H1 (cell line): ENCODE data around the gene COL4A4. TPM values are rescaled to one million over a fixed set of nuclear protein-coding genes. Genes with fewer than 3 reads are reported as not detected.

Source experiments
- CTCF ChIA-PET: fragments of 300-600 bp; sonication (Branson Sonifier 250); formaldehyde crosslinking; loops from one replicate; lab custom pipeline; 2021; ENCODE audit not compliant: partially characterized antibody; lab: Charles Lee
- POLR2A ChIA-PET: fragments of 300-600 bp; sonication (Branson Sonifier 250); formaldehyde crosslinking; loops from one replicate; lab custom pipeline; 2021; ENCODE audit warnings: inconsistent platforms; ENCODE audit not compliant: partially characterized antibody; lab: Charles Lee
- DNase-seq, 2 experiments: peaks; one replicate each; pipeline versions ENCODE4 v3.0.0 to v3.0.0-alpha.2; 2010 to 2022; ENCODE audit warnings: low spot score in 2 of 2, low read depth in 1 of 2, mixed read lengths in 1 of 2
- FAIRE-seq: peaks from 2 replicates; lab custom pipeline; 2011; peaks lifted over from hg19 to GRCh38; lab: Jason Lieb, UNC
- H2AFZ ChIP-seq: 2 replicates; pipeline ENCODE4 v1.8.1; 2012; ENCODE audit warnings: low read length, inconsistent platforms
- H2AK5ac ChIP-seq: 2 replicates; pipeline ENCODE4 v1.6.1; 2013; ENCODE audit warnings: low read depth, low read length
- H2BK120ac ChIP-seq: replicated peaks from 2 replicates; pipeline ENCODE3; 2013; ENCODE audit warnings: low read depth, low read length, inconsistent platforms
- H2BK12ac ChIP-seq: 2 replicates; pipeline ENCODE4 v1.6.1; 2013; ENCODE audit warnings: low read depth, low read length
- H2BK15ac ChIP-seq: 2 replicates; pipeline ENCODE4 v1.6.1; 2013; ENCODE audit warnings: low read length
- H2BK20ac ChIP-seq: 2 replicates; pipeline ENCODE4 v1.6.1; 2013; ENCODE audit warnings: low read length
- H2BK5ac ChIP-seq: 2 replicates; pipeline ENCODE4 v1.6.1; 2013; ENCODE audit warnings: low read depth, low read length
- H3K14ac ChIP-seq: 2 replicates; pipeline ENCODE4 v1.6.1; 2013; ENCODE audit warnings: inconsistent platforms; ENCODE audit not compliant: insufficient read length
- H3K18ac ChIP-seq: 2 replicates; pipeline ENCODE4 v1.6.1; 2013; ENCODE audit warnings: low read length; ENCODE audit errors: extremely low read depth
- H3K23ac ChIP-seq: 2 replicates; pipeline ENCODE4 v1.6.1; 2013; ENCODE audit warnings: inconsistent platforms; ENCODE audit not compliant: insufficient read length
- H3K23me2 ChIP-seq: 2 replicates; pipeline ENCODE4 v1.6.1; 2013; ENCODE audit warnings: low read depth, low read length
- H3K27ac ChIP-seq: 2 replicates; pipeline ENCODE4 v1.6.1; 2011; ENCODE audit warnings: low read depth, low read length, inconsistent platforms
- H3K27me3 ChIP-seq, 4 experiments: replicated peaks in 1 of 4; 1 replicate in 1 of 4; 2 replicates in 3 of 4; pipeline versions ENCODE4 v1.6.1 to v1.8.1; 2011 to 2013; ENCODE audit warnings: low read length in 3 of 4, mild to moderate bottlenecking in 3 of 4, inconsistent platforms in 2 of 4, mixed read lengths in 2 of 4, moderate library complexity in 1 of 4; ENCODE audit not compliant: control insufficient read depth in 3 of 4, insufficient read depth in 3 of 4; ENCODE audit errors: extremely low read depth in 1 of 4
- H3K36me3 ChIP-seq, 4 experiments: 2 replicates each; pipeline versions ENCODE4 v1.6.1 to v1.8.1; 2011 to 2013; ENCODE audit warnings: mild to moderate bottlenecking in 4 of 4, low read length in 3 of 4, moderate library complexity in 2 of 4, control low read depth in 1 of 4, inconsistent platforms in 1 of 4; ENCODE audit not compliant: insufficient read depth in 4 of 4, control insufficient read depth in 2 of 4
- H3K4ac ChIP-seq: replicated peaks from 2 replicates; pipeline ENCODE3; 2013; ENCODE audit warnings: low read length, low read depth, mixed read lengths, inconsistent platforms; ENCODE audit not compliant: insufficient read length
- H3K4me1 ChIP-seq, 4 experiments: replicated peaks in 1 of 4; 1 replicate in 1 of 4; 2 replicates in 3 of 4; pipeline versions ENCODE4 v1.6.1 to v1.8.1; 2011 to 2013; ENCODE audit warnings: low read length in 3 of 4, inconsistent platforms in 2 of 4, mixed read lengths in 1 of 4; ENCODE audit not compliant: insufficient read depth in 4 of 4, control insufficient read depth in 3 of 4
- H3K4me2 ChIP-seq, 2 experiments: 2 replicates each; pipeline versions ENCODE4 v1.6.1 to v1.8.1; 2011 to 2013; ENCODE audit warnings: low read depth in 2 of 2, low read length in 2 of 2, control low read depth in 1 of 2, inconsistent platforms in 1 of 2, mild to moderate bottlenecking in 1 of 2; ENCODE audit not compliant: insufficient read depth in 1 of 2
- H3K4me3 ChIP-seq, 4 experiments: fragments of 200-600, 300-600 bp in 1 of 4; sonication (generic), shearing (Covaris generic), sonication (Bioruptor Twin) in 1 of 4; 2 replicates each; pipeline versions ENCODE4 v1.5.1 to v1.8.1; 2011 to 2016; ENCODE audit warnings: low read length in 4 of 4, low read depth in 3 of 4, control low read depth in 2 of 4, inconsistent platforms in 2 of 4, mild to moderate bottlenecking in 2 of 4, mixed read lengths in 1 of 4, moderate library complexity in 1 of 4; ENCODE audit not compliant: insufficient read depth in 2 of 4; ENCODE audit errors: extremely low read depth in 1 of 4
- H3K56ac ChIP-seq: replicated peaks from 2 replicates; pipeline ENCODE3; 2013; ENCODE audit warnings: low read depth, mild to moderate bottlenecking, mixed read lengths, low read length, inconsistent platforms; ENCODE audit not compliant: insufficient read length
- H3K79me1 ChIP-seq: 2 replicates; pipeline ENCODE4 v1.6.1; 2013; ENCODE audit warnings: low read depth, low read length, control low read depth
- H3K79me2 ChIP-seq, 2 experiments: 2 replicates each; pipeline versions ENCODE4 v1.6.1 to v1.8.1; 2012 to 2013; ENCODE audit warnings: low read length in 2 of 2, mild to moderate bottlenecking in 2 of 2, inconsistent platforms in 1 of 2; ENCODE audit not compliant: insufficient read depth in 2 of 2, control insufficient read depth in 1 of 2
- H3K9ac ChIP-seq, 4 experiments: replicated peaks in 1 of 4; 1 replicate in 1 of 4; 2 replicates in 3 of 4; pipeline versions ENCODE4 v1.6.1 to v1.8.1; 2011 to 2013; ENCODE audit warnings: low read depth in 3 of 4, low read length in 3 of 4, control low read depth in 2 of 4, mild to moderate bottlenecking in 2 of 4, moderate library complexity in 2 of 4, inconsistent platforms in 1 of 4; ENCODE audit errors: extremely low read depth in 1 of 4
- H3K9me3 ChIP-seq, 2 experiments: 2 replicates each; pipeline versions ENCODE4 v1.6.1 to v1.8.1; 2012 to 2013; ENCODE audit warnings: mild to moderate bottlenecking in 2 of 2, moderate library complexity in 2 of 2, control low read depth in 1 of 2, inconsistent platforms in 1 of 2, low read depth in 1 of 2, low read length in 1 of 2, mixed read lengths in 1 of 2; ENCODE audit not compliant: insufficient read depth in 2 of 2
- H4K20me1 ChIP-seq, 2 experiments: replicated peaks in 1 of 2; 2 replicates each; pipeline versions ENCODE3 to v1.8.1; 2011 to 2013; ENCODE audit warnings: inconsistent platforms in 2 of 2, low read length in 2 of 2, mild to moderate bottlenecking in 1 of 2; ENCODE audit not compliant: insufficient read depth in 2 of 2, control insufficient read depth in 1 of 2
- H4K5ac ChIP-seq: 2 replicates; pipeline ENCODE4 v1.6.1; 2013; ENCODE audit warnings: low read length, low read depth, mixed read lengths, inconsistent platforms; ENCODE audit not compliant: insufficient read length
- H4K8ac ChIP-seq: 2 replicates; pipeline ENCODE4 v1.8.0; 2013; ENCODE audit warnings: mild to moderate bottlenecking, moderate library complexity, low read length, inconsistent platforms; ENCODE audit not compliant: insufficient read depth; ENCODE audit errors: extremely low read depth
- H4K91ac ChIP-seq: replicated peaks from 2 replicates; pipeline ENCODE3; 2013; ENCODE audit warnings: low read length, mixed read lengths, inconsistent platforms; ENCODE audit not compliant: insufficient read length
- BACH1 ChIP-seq: IDR thresholded peaks from 2 replicates; pipeline ENCODE4 v1.6.1; 2012; ENCODE audit warnings: low read length, improper control_type of control experiment
- EZH2 ChIP-seq: fragments of 200-600 bp; sonication (generic); IDR thresholded peaks from 2 replicates; pipeline ENCODE4 v1.7.1; 2012; ENCODE audit warnings: low read depth, mild to moderate bottlenecking, moderate library complexity, low read length, inconsistent platforms; ENCODE audit not compliant: severe bottlenecking
- JUND ChIP-seq: IDR thresholded peaks from 2 replicates; pipeline ENCODE4 v1.6.1; 2011; ENCODE audit warnings: mild to moderate bottlenecking, improper control_type of control experiment, low read length
- KDM5A ChIP-seq: fragments of 200-600 bp; IDR thresholded peaks from 2 replicates; pipeline ENCODE4 v1.7.1; 2012; ENCODE audit warnings: mild to moderate bottlenecking, low read length, inconsistent platforms, mixed read lengths
- SP4 ChIP-seq: IDR thresholded peaks from 2 replicates; pipeline ENCODE4 v1.6.1; 2012; ENCODE audit warnings: low read length, inconsistent platforms
- TAF1 ChIP-seq: IDR thresholded peaks from 2 replicates; pipeline ENCODE4 v1.6.1; 2011; ENCODE audit warnings: mild to moderate bottlenecking, low read depth, low read length
- TCF12 ChIP-seq: IDR thresholded peaks from 2 replicates; pipeline ENCODE4 v1.6.1; 2011; ENCODE audit warnings: low read depth, mild to moderate bottlenecking, low read length
- WGBS, 2 experiments: shearing (Covaris generic) in 1 of 2; methylation state at CpG; one replicate each; pipeline versions ENCODE4 v1.1.6 to v1.1.7; 2013 to 2015; ENCODE audit warnings: low lambda C conversion rate in 2 of 2, mixed read lengths in 2 of 2, inconsistent platforms in 1 of 2, low coverage in 1 of 2, missing lambda C conversion rate in 1 of 2; ENCODE audit not compliant: insufficient replicate concordance in 2 of 2, insufficient coverage in 1 of 2, insufficient read length in 1 of 2; ENCODE audit errors: extremely low coverage in 1 of 2, missing lambda C conversion rate in 1 of 2; 5-methylcytosine and 5-hydroxymethylcytosine counted together
- polyA plus RNA-seq, 7 experiments: library from polyadenylated mRNA; depleted of rRNA in 3 of 7; stranded (reverse) in 5 of 7; unstranded in 2 of 7; fragments of >200 nt in 5 of 7; fragments of 200-250 nt in 2 of 7; gene quantifications; 1 replicate in 5 of 7; 2 replicates in 1 of 7; 4 replicates in 1 of 7; pipeline versions ENCODE4 v1.2.1 to v1.2.3, GENCODE V29; 2011 to 2013; ENCODE audit warnings: missing spikeins in 2 of 7, mixed read lengths in 2 of 7
- total RNA-seq: library from RNA; stranded (reverse); fragmentation: NEBNext Ultra II Directional; extraction: Animal tissue kit (Norgen Biotek cat#: 25700); gene quantifications from 2 replicates; pipeline ENCODE4 v1.2.1, GENCODE V29; 2021
- TF ChIP-seq, protein P1 (sequence below): IDR thresholded peaks from 2 replicates; pipeline ENCODE4 v1.6.1; 2012; ENCODE audit warnings: inconsistent platforms
- TF ChIP-seq, protein P2 (sequence below): IDR thresholded peaks from 2 replicates; pipeline ENCODE4 v1.6.1; 2011; ENCODE audit warnings: low read length, improper control_type of control experiment

The COL4A4 gene
- total and polyA plus RNA-seq, 2 of the 8 experiments (the other 6 are each of a cell fraction or from before 2014, with no cell fraction given), result 0.33 to 1.7 TPM

DNA sequence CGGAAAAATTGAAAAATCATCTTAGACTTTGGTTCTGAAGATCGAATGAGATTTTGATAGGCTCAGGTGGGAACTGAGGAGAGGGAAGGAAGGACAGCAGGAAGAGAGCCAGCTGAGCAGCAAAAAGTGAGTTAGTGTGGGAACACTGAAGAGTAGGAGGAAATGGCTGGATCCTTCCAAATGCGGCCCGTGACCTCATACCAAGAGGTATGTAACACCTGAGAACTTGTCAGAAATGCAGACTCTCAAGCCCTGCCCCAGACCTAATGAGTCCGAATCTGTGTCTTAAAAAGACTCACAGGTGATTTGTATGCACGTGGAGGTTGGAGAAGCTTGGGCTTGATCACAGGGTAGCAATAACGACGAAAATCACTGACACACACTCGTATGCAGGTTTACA is 42.4 kb upstream of the COL4A4 start:
- Histone ChIP-seq H2BK12ac (no peak overlapping the region), H2BK20ac (no peak overlapping the region), H4K20me1 (no peaks in the 10 kb centered on the region), H3K4me3 (no peak overlapping the region), H3K4ac (no peak overlapping the region), H3K9me3 (no peaks in the 10 kb centered on the region), H3K79me1 (no peaks in the 10 kb centered on the region), H3K79me2 (no peaks in the 10 kb centered on the region), H3K9ac (no peak overlapping the region), H3K56ac (no peak overlapping the region), H3K36me3 (no peaks in the 10 kb centered on the region), H3K4me2 (no peak overlapping the region), H2BK5ac (no peak overlapping the region), H4K91ac (no peak overlapping the region), H4K8ac (no peak overlapping the region), H3K4me1 (peaks cover 0 to 4% (median 0%) of the 10 kb centered on the region in 4 experiments; a peak in 1 of 7 replicates), H3K18ac (no peak overlapping the region), H4K5ac (no peak overlapping the region), H2BK15ac (no peak overlapping the region), H3K14ac (no peak overlapping the region), H3K27ac (no peak overlapping the region), H2AFZ (no peak overlapping the region), H3K27me3 (peaks cover 21 to 46% (median 34%) of the 10 kb centered on the region in 4 experiments), H2BK120ac (no peak overlapping the region), H3K23me2 (no peaks in the 10 kb centered on the region), H3K23ac (no peak overlapping the region), H2AK5ac (no peak overlapping the region)
- ChIA-PET POLR2A (no interaction called here), CTCF (interaction anchor here (1.1 to 2.4 kb wide), 2 partner anchors 32 to 82 kb away, joined by 3 to 8 read pairs; no protein-coding TSS in a partner anchor)
- DNase-seq (no peak), FAIRE-seq (no peak)
- 86% methylated on average over 9 of the region's 9 CpGs; no CpG with 5 or more reads in 1 of the 2 experiments for WGBS, 2 experiments
- TF ChIP-seq, protein P1, sequence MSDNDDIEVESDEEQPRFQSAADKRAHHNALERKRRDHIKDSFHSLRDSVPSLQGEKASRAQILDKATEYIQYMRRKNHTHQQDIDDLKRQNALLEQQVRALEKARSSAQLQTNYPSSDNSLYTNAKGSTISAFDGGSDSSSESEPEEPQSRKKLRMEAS, result no peak
- TF ChIP-seq KDM5A (no peak), SP4 (no peak), TAF1 (no peak), EZH2 (no peak), JUND (no peak), TCF12 (no peak), BACH1 (no peak)
- TF ChIP-seq, protein P2, sequence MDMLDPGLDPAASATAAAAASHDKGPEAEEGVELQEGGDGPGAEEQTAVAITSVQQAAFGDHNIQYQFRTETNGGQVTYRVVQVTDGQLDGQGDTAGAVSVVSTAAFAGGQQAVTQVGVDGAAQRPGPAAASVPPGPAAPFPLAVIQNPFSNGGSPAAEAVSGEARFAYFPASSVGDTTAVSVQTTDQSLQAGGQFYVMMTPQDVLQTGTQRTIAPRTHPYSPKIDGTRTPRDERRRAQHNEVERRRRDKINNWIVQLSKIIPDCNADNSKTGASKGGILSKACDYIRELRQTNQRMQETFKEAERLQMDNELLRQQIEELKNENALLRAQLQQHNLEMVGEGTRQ, result no peak
